Hepatocyte (in vitro differentiated cells): Measurements from ENCODE around the gene ABCA3. TPM values are rescaled to one million over a fixed set of nuclear protein-coding genes. Genes with fewer than 3 reads are reported as not detected.

Experiments
- DNase-seq: peaks from one replicate; pipeline ENCODE4 v3.0.0-alpha.2; 2016; ENCODE audit warnings: low spot score
- H2AFZ ChIP-seq: fragments of 200-600 bp; sonication (generic); 2 replicates; pipeline ENCODE4 v1.6.0; 2016; ENCODE audit warnings: antibody characterized with exemption, mild to moderate bottlenecking
- H3K27ac ChIP-seq: fragments of 200-600 bp; sonication (generic); 2 replicates; pipeline ENCODE4 v1.5.1; 2016; ENCODE audit warnings: mild to moderate bottlenecking
- H3K27me3 ChIP-seq: fragments of 200-600 bp; sonication (generic); 2 replicates; pipeline ENCODE4 v1.6.1; 2016
- H3K36me3 ChIP-seq: fragments of 200-600 bp; sonication (generic); replicated peaks from 2 replicates; pipeline ENCODE4 v1.5.1; 2016; ENCODE audit warnings: low read depth; ENCODE audit not compliant: insufficient read depth
- H3K4me1 ChIP-seq: fragments of 200-600 bp; sonication (generic); 2 replicates; pipeline ENCODE4 v1.5.1; 2016; ENCODE audit warnings: mild to moderate bottlenecking, moderate library complexity; ENCODE audit not compliant: insufficient read depth
- H3K4me2 ChIP-seq: fragments of 200-600 bp; sonication (generic); 2 replicates; pipeline ENCODE4 v1.6.0; 2016
- H3K4me3 ChIP-seq: fragments of 200-600 bp; sonication (generic); 2 replicates; pipeline ENCODE4 v1.5.1; 2016; ENCODE audit warnings: mild to moderate bottlenecking
- H3K79me2 ChIP-seq: fragments of 200-600 bp; sonication (generic); 2 replicates; pipeline ENCODE4 v1.6.0; 2017; ENCODE audit warnings: mild to moderate bottlenecking
- H3K9me2 ChIP-seq: fragments of 200-600 bp; sonication (generic); replicated peaks from 2 replicates; pipeline ENCODE4 v1.6.0; 2017; ENCODE audit warnings: mild to moderate bottlenecking; ENCODE audit not compliant: insufficient read depth
- H3K9me3 ChIP-seq: fragments of 200-600 bp; sonication (generic); 2 replicates; pipeline ENCODE4 v1.5.1; 2016; ENCODE audit warnings: low read depth, mild to moderate bottlenecking
- H4K20me1 ChIP-seq: fragments of 200-600 bp; sonication (generic); 2 replicates; pipeline ENCODE4 v1.6.0; 2016; ENCODE audit warnings: mild to moderate bottlenecking; ENCODE audit not compliant: insufficient read depth, poor library complexity, severe bottlenecking
- EZH2 ChIP-seq: fragments of 200-600 bp; sonication (generic); IDR thresholded peaks from 2 replicates; pipeline ENCODE4 v1.6.1; 2016; ENCODE audit warnings: antibody characterized with exemption, mild to moderate bottlenecking, borderline replicate concordance
- EZH2phosphoT487 ChIP-seq: fragments of 200-600 bp; sonication (generic); IDR thresholded peaks from one replicate; pipeline ENCODE4 v1.6.1; 2018; ENCODE audit warnings: antibody characterized with exemption, mild to moderate bottlenecking, low read depth, moderate library complexity; ENCODE audit not compliant: unreplicated experiment, severe bottlenecking
- WGBS: methylation state at CpG from one replicate; pipeline ENCODE4 v1.1.6; 2016; ENCODE audit warnings: low lambda C conversion rate; ENCODE audit errors: missing lambda C conversion rate; 5-methylcytosine and 5-hydroxymethylcytosine counted together
- polyA plus RNA-seq: library from polyadenylated mRNA; unstranded; fragments of >200 nt; fragmentation: Nextera tagmentation; extraction: Ambion mirVana; gene quantifications from 2 replicates; pipeline ENCODE4 v1.2.1, GENCODE V29; 2016
- total RNA-seq: library from RNA; depleted of rRNA; stranded (reverse); fragments of >200 nt; gene quantifications from 2 replicates; pipeline ENCODE4 v1.2.3, GENCODE V29; 2014
- TF ChIP-seq, protein P1 (sequence below): fragments of 200-600 bp; sonication (generic); IDR thresholded peaks from 2 replicates; pipeline ENCODE4 v1.5.1; 2016; ENCODE audit warnings: antibody characterized with exemption, mild to moderate bottlenecking; ENCODE audit not compliant: poor library complexity

ABCA3 gene
- total and polyA plus RNA-seq, 2 experiments from 2014 or later = 0.94 to 1.8 TPM

DNA sequence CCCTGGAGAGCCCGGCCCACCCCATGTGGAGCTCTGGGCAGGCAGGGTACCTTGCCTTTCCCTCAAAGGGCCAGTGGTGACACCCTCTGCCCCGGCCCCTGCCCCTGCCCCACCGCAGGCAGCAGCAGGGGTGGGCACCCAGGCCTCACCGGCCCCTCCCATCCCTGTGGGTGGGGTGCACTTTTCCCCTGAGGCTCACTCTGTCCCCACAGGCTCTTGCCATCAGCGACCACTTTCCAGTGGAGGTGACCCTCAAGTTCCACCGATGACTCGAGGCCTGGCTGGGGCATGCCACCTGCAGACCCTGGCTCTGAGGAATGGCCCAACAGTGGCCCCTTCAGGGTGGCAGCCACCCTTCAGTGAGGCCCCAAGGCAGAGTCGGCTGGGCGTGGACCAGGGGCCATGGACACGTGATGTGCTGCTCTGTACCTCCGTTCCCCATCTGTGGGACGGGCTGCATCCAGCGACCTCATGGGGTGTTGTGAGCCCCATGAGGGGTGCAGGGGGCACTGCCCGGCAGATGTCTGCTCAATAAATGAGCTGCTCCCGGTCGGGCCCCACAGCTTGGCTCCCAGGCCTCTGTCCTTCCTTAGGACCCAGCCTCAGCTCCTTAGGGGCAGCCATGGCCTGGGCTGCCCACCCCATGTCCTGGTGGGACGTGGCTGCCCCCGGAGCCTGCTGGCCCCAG, 102.2 kb downstream of the ABCA3 start:
- Histone ChIP-seq H2AFZ (no peak overlapping the region), H3K4me1 (peaks cover 16% of the 10 kb centered on the region), H3K9me3 (no peaks in the 10 kb centered on the region), H3K27ac (no peak overlapping the region), H3K79me2 (no peaks in the 10 kb centered on the region), H3K4me3 (no peak overlapping the region), H3K27me3 (peaks cover 26% of the 10 kb centered on the region), H4K20me1 (peaks cover 14% of the 10 kb centered on the region), H3K9me2 (no peaks in the 10 kb centered on the region), H3K36me3 (no peaks in the 10 kb centered on the region), H3K4me2 (no peak overlapping the region)
- 63% methylated on average over 18 of the region's 18 CpGs for WGBS
- DNase-seq = no peak
- TF ChIP-seq EZH2phosphoT487 = no peak
- TF ChIP-seq, protein P1, sequence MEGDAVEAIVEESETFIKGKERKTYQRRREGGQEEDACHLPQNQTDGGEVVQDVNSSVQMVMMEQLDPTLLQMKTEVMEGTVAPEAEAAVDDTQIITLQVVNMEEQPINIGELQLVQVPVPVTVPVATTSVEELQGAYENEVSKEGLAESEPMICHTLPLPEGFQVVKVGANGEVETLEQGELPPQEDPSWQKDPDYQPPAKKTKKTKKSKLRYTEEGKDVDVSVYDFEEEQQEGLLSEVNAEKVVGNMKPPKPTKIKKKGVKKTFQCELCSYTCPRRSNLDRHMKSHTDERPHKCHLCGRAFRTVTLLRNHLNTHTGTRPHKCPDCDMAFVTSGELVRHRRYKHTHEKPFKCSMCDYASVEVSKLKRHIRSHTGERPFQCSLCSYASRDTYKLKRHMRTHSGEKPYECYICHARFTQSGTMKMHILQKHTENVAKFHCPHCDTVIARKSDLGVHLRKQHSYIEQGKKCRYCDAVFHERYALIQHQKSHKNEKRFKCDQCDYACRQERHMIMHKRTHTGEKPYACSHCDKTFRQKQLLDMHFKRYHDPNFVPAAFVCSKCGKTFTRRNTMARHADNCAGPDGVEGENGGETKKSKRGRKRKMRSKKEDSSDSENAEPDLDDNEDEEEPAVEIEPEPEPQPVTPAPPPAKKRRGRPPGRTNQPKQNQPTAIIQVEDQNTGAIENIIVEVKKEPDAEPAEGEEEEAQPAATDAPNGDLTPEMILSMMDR = no peak
- TF ChIP-seq EZH2 = no peak

DNA sequence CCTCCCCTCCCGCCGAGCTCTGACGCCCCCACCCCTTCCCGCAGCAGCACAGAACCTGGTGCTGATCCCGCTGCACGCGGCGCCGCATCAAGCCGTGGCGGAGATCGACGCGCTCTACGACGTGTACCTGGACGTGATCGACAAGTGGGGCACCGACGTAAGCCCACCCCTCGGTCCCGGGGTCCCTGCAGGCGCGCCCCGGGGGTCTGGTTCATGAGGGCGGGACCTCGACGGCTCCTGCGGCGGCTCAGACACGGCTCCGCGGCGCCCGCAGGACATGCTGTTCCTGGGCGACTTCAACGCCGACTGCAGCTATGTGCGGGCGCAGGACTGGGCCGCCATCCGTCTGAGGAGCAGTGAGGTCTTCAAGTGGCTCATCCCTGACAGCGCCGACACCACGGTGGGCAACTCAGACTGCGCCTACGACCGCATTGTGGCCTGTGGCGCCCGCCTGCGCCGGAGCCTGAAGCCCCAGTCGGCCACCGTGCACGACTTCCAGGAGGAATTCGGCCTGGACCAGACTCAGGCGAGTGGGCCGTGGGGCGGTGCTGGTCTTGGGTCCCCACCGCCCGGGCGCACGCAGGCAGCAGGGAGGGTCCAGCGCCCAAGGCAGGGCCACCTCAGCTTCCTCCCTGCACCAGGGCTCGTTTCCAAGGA, 102.9 kb downstream of the ABCA3 start:
- DNase-seq = no peak
- Histone ChIP-seq H3K27me3 (peaks cover 26% of the 10 kb centered on the region), H3K79me2 (no peaks in the 10 kb centered on the region), H3K9me2 (no peaks in the 10 kb centered on the region), H4K20me1 (peaks cover 14% of the 10 kb centered on the region), H3K36me3 (no peaks in the 10 kb centered on the region), H2AFZ (no peak overlapping the region), H3K27ac (no peak overlapping the region), H3K4me3 (no peak overlapping the region), H3K4me2 (peak overlapping the region; percentile 87), H3K4me1 (peaks cover 16% of the 10 kb centered on the region), H3K9me3 (no peaks in the 10 kb centered on the region)
- WGBS = 20% methylated on average over 53 of the region's 65 CpGs
- peak; percentile 73 for TF ChIP-seq EZH2phosphoT487
- TF ChIP-seq, protein P1 = no peak

DNA sequence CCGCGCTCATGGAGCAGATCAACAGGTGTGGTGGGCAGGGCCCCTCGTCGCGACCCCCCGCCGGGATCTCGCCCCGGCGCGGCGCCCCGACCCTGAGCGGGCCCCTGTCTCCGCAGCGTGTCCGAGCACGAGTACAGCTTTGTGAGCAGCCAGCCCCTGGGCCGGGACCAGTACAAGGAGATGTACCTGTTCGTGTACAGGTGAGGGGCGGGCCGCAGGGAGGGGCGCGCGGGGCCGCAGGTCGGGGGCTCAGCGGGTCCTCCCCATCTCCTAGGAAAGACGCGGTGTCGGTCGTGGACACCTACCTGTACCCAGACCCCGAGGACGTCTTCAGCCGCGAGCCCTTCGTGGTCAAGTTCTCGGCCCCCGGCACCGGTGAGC, 103.4 kb downstream of the ABCA3 start:
- no peaks in the 10 kb centered on the region for H3K36me3 ChIP-seq
- no peaks in the 10 kb centered on the region for H3K9me2 ChIP-seq
- peaks cover 26% of the 10 kb centered on the region for H3K27me3 ChIP-seq
- TF ChIP-seq EZH2 (peak; percentile 80), EZH2phosphoT487 (no peak)
- TF ChIP-seq, protein P1 = no peak
- WGBS = 0% methylated on average over 1 of the region's 40 CpGs
- no peaks in the 10 kb centered on the region for H3K79me2 ChIP-seq
- H3K9me3 ChIP-seq = no peaks in the 10 kb centered on the region
- H4K20me1 ChIP-seq = peaks cover 14% of the 10 kb centered on the region
- H2AFZ ChIP-seq = no peak overlapping the region
- H3K4me1 ChIP-seq = peaks cover 16% of the 10 kb centered on the region
- peak overlapping the region; percentile 23 for H3K4me3 ChIP-seq
- peak overlapping the region; percentile 87 for H3K4me2 ChIP-seq
- DNase-seq = no peak
- H3K27ac ChIP-seq = no peak overlapping the region
